A673 (cell line): ENCODE results near the gene TRIM16.
"Not testable (repeated sequence)": the region's sequence is repeated elsewhere in the genome, so short reads cannot be mapped to it uniquely, and the experiment has no call there.

Experiments
- EZH2 ChIP-seq: fragments of 200-600 bp; sonication (generic); IDR thresholded peaks from 2 replicates; pipeline ENCODE4 v1.6.1; 2017; ENCODE audit warnings: borderline replicate concordance, low read depth, mild to moderate bottlenecking, mixed read lengths, antibody characterized with exemption, low read length; ENCODE audit not compliant: poor library complexity, severe bottlenecking
- TF ChIP-seq, protein P1 (sequence below): fragments of 300-800, 200-600 bp; sonication (generic); conservative IDR thresholded peaks from 2 replicates; pipeline ENCODE4 v1.5.1; 2017; ENCODE audit warnings: low read depth, mild to moderate bottlenecking, antibody characterized with exemption, low read length, moderate library complexity, mixed read lengths

DNA sequence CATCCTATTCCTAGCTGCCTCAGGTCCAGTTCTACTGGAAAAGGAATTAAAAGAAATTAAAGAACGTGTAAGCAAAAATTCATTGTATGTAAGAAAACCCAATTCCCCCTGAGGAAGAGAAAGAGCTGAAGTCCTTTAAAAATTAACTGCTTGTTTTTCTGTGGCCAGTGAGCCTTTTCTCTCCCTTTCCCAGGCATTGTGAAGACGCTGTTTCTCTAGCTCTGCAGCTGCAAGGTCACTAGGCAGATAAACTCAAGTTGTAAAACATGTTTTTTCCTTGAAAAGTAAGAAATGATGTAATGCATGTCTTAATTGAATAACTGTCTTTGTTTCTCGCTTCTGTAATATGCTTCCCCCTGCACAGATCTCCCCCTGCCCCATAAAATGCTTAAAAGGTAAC lies 29.7 kb downstream of the TRIM16 start:
- TF ChIP-seq, protein P1, sequence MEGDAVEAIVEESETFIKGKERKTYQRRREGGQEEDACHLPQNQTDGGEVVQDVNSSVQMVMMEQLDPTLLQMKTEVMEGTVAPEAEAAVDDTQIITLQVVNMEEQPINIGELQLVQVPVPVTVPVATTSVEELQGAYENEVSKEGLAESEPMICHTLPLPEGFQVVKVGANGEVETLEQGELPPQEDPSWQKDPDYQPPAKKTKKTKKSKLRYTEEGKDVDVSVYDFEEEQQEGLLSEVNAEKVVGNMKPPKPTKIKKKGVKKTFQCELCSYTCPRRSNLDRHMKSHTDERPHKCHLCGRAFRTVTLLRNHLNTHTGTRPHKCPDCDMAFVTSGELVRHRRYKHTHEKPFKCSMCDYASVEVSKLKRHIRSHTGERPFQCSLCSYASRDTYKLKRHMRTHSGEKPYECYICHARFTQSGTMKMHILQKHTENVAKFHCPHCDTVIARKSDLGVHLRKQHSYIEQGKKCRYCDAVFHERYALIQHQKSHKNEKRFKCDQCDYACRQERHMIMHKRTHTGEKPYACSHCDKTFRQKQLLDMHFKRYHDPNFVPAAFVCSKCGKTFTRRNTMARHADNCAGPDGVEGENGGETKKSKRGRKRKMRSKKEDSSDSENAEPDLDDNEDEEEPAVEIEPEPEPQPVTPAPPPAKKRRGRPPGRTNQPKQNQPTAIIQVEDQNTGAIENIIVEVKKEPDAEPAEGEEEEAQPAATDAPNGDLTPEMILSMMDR, result not testable (repeated sequence)
- TF ChIP-seq EZH2, result not testable (repeated sequence)
